HEK293T (cell line): Measurements from ENCODE around the gene TRIM44.

Experiments used
- CTCF ChIA-PET: fragments of 350-600 bp; formaldehyde crosslinking; extraction: SDS; loops from one replicate; lab custom pipeline; 2021; ENCODE audit warnings: antibody characterized with exemption, inconsistent platforms; lab: Yijun Ruan, JAX
- POLR2A ChIA-PET: fragments of 350-600 bp; formaldehyde crosslinking; extraction: SDS; loops from one replicate; lab custom pipeline; 2020; ENCODE audit warnings: antibody characterized with exemption, inconsistent platforms; lab: Yijun Ruan, JAX
- DNase-seq: peaks from one replicate; pipeline ENCODE4 v3.0.0; 2012; ENCODE audit warnings: mixed read lengths; ENCODE audit errors: extremely low spot score
- ARNT ChIP-seq: fragments of 450-650 bp; IDR thresholded peaks from 2 replicates; pipeline ENCODE4 v1.6.1; 2017; ENCODE audit warnings: mild to moderate bottlenecking
- BHLHE40 ChIP-seq: fragments of 450-650 bp; IDR thresholded peaks from 2 replicates; pipeline ENCODE4 v1.6.1; 2016; ENCODE audit warnings: mild to moderate bottlenecking, moderate library complexity, borderline replicate concordance
- CTBP1 ChIP-seq: fragments of 450-650 bp; IDR thresholded peaks from 2 replicates; pipeline ENCODE4 v1.6.1; 2016; ENCODE audit warnings: borderline replicate concordance
- ELF4 ChIP-seq: fragments of 450-650 bp; IDR thresholded peaks from 2 replicates; pipeline ENCODE4 v1.6.1; 2017; ENCODE audit warnings: antibody characterized with exemption
- FOXA1 ChIP-seq: fragments of 450-650 bp; IDR thresholded peaks from 2 replicates; pipeline ENCODE4 v1.6.1; 2016; ENCODE audit warnings: mild to moderate bottlenecking
- FOXK2 ChIP-seq: fragments of 450-650 bp; IDR thresholded peaks from 2 replicates; pipeline ENCODE4 v1.6.1; 2016; ENCODE audit warnings: mild to moderate bottlenecking
- FOXM1 ChIP-seq: fragments of 450-650 bp; IDR thresholded peaks from 2 replicates; pipeline ENCODE4 v1.6.1; 2017; ENCODE audit warnings: mild to moderate bottlenecking, borderline replicate concordance
- HDGF ChIP-seq: fragments of 450-650 bp; IDR thresholded peaks from 2 replicates; pipeline ENCODE4 v1.6.1; 2017; ENCODE audit warnings: antibody characterized with exemption, borderline replicate concordance
- L3MBTL2 ChIP-seq: fragments of 450-650 bp; conservative IDR thresholded peaks from 2 replicates; pipeline ENCODE4 v1.6.1; 2016; ENCODE audit warnings: mild to moderate bottlenecking
- LEF1 ChIP-seq: fragments of 450-650 bp; IDR thresholded peaks from 2 replicates; pipeline ENCODE4 v1.6.1; 2017; ENCODE audit warnings: mild to moderate bottlenecking, borderline replicate concordance
- NFRKB ChIP-seq: fragments of 450-650 bp; IDR thresholded peaks from 2 replicates; pipeline ENCODE4 v1.6.1; 2016; ENCODE audit warnings: mild to moderate bottlenecking, moderate library complexity
- PKNOX1 ChIP-seq: fragments of 450-650 bp; IDR thresholded peaks from 2 replicates; pipeline ENCODE4 v1.6.1; 2016
- SP1 ChIP-seq: fragments of 450-650 bp; IDR thresholded peaks from 2 replicates; pipeline ENCODE4 v1.6.1; 2017
- SUZ12 ChIP-seq: fragments of 450-650 bp; IDR thresholded peaks from 2 replicates; pipeline ENCODE4 v1.6.1; 2016; ENCODE audit warnings: mild to moderate bottlenecking
- TARDBP ChIP-seq: fragments of 450-650 bp; IDR thresholded peaks from 2 replicates; pipeline ENCODE4 v1.6.1; 2016
- ZNF384 ChIP-seq: fragments of 450-650 bp; IDR thresholded peaks from 2 replicates; pipeline ENCODE4 v1.6.1; 2016

The TRIM44 gene

GRCh38 chr11:35804451-35805040, 142.0 kb downstream of the TRIM44 start:
- CTCF ChIA-PET: interaction anchor here (1.7 kb wide), 1 partner anchor 18 kb away, joined by 14 read pairs; no protein-coding TSS in a partner anchor
- DNase-seq: no peak
- POLR2A ChIA-PET: interaction anchor here (1.6 kb wide), 1 partner anchor 17 kb away, joined by 3 read pairs; no protein-coding TSS in a partner anchor
- no peak for TF ChIP-seq ELF4
- TF ChIP-seq FOXA1: no peak
- no peak for TF ChIP-seq HDGF

- ChIA-PET POLR2A (no interaction called here), CTCF (interaction anchor here (0.6 to 1.1 kb wide), 3 partner anchors 12 to 457 kb away, joined by 3 read pairs; no protein-coding TSS in a partner anchor)
- DNase-seq: no peak
- TF ChIP-seq TARDBP (no peak), SUZ12 (no peak), FOXA1 (no peak), SP1 (no peak), BHLHE40 (no peak), HDGF (no peak), LEF1 (no peak), PKNOX1 (no peak), ZNF384 (no peak)
Measured at GRCh38 chr11:35809561-35809960, 147.0 kb downstream of the TRIM44 start.

DNA sequence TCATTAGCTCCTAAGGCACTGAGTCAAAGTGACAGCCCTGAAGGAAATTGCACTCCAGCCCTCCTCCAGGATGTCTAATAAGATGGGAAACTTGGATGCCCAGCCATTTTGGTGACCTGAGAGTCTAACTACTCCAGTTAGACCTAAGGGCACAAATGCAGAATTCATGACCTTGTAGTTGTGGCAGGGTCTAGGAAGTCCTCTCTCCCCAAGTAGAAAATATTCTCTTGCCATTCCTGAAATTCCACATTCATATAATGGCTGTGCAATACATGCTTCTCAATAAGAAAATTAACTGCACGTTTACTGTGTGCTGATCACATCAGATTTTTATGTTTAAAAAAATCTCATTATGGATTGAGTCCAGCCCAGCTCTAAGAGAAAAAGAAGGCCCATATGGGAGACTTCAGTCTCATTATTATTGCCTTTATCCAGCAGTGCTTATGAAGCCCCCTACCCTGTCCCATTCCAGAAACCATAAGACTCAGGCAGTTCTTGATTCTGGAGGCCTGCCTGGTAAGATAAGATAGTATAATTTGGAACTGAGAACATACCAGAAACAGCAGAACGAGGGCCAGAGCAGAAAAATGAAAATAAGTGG, 147.6 kb downstream of the TRIM44 start:
- ChIA-PET POLR2A (no interaction called here), CTCF (interaction anchor here (1.1 kb wide), 1 partner anchor 12 kb away, joined by 3 read pairs; no protein-coding TSS in a partner anchor)
- no peak for DNase-seq
- no peak for TF ChIP-seq ARNT
- no peak for TF ChIP-seq FOXA1
- no peak for TF ChIP-seq SUZ12
- no peak for TF ChIP-seq ZNF384
- no peak for TF ChIP-seq CTBP1
- TF ChIP-seq TARDBP: no peak
- no peak for TF ChIP-seq LEF1
- TF ChIP-seq FOXM1: no peak
- no peak for TF ChIP-seq FOXK2

DNA sequence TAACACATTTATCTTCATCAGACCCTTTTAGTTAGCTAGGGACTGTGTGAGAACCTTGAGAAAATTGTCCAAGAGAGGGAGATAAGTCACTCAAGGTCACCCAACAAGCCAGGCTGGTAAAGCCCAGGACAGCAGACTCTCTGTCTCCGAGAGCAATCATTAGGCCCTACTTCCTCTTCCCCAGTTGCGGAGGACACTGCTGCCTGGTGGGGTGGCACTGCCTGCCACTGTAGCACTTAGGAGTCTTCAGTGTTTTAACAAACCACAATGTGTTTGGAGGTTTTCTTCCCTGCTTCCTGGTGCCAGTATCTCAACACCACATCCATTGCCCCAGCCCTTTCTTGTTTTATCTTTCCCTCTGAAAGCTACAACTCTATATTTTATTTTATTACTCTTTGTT, 149.2 kb downstream of the TRIM44 start:
- CTCF ChIA-PET: interaction anchor here (3.0 kb wide), 1 partner anchor 10 kb away, joined by 17 read pairs; no protein-coding TSS in a partner anchor
- POLR2A ChIA-PET: no interaction called here
- no peak for DNase-seq
- TF ChIP-seq SUZ12: no peak
- no peak for TF ChIP-seq FOXM1
- TF ChIP-seq FOXK2: no peak
- TF ChIP-seq TARDBP: no peak
- no peak for TF ChIP-seq NFRKB
- no peak for TF ChIP-seq ELF4
- TF ChIP-seq ARNT: no peak
- no peak for TF ChIP-seq FOXA1
- TF ChIP-seq PKNOX1: no peak
- no peak for TF ChIP-seq SP1
- no peak for TF ChIP-seq L3MBTL2
- no peak for TF ChIP-seq LEF1
- no peak for TF ChIP-seq BHLHE40
- TF ChIP-seq CTBP1: no peak
- TF ChIP-seq ZNF384: no peak
- TF ChIP-seq HDGF: no peak

DNA sequence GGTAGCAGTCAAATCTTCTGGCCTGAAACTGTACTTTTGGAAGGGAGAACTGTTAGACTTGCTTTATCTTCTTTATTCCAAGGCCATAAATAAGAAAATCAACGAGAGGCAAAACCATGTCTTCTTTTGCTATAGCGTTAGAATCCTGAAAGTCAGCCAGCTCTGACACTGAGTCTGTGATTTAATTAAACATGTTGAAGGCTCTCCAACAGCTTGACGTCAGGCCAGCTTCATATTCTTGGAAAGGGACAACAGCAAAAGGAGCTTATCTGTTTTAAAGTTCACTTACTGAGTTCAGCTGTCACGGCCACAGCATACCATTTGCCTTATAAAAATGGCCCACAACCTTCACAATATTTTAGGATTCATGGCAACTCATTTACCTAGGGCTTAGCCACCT, 150.3 kb downstream of the TRIM44 start:
- POLR2A ChIA-PET: no interaction called here
- CTCF ChIA-PET: interaction anchor here (3.0 kb wide), 1 partner anchor 9 kb away, joined by 17 read pairs; no protein-coding TSS in a partner anchor
- TF ChIP-seq FOXM1 (no peak), SP1 (no peak), BHLHE40 (no peak), TARDBP (no peak), ELF4 (no peak), PKNOX1 (no peak), FOXK2 (no peak), FOXA1 (no peak), LEF1 (no peak), L3MBTL2 (no peak), HDGF (no peak), ARNT (no peak), NFRKB (no peak), SUZ12 (no peak)
- no peak for DNase-seq

DNA sequence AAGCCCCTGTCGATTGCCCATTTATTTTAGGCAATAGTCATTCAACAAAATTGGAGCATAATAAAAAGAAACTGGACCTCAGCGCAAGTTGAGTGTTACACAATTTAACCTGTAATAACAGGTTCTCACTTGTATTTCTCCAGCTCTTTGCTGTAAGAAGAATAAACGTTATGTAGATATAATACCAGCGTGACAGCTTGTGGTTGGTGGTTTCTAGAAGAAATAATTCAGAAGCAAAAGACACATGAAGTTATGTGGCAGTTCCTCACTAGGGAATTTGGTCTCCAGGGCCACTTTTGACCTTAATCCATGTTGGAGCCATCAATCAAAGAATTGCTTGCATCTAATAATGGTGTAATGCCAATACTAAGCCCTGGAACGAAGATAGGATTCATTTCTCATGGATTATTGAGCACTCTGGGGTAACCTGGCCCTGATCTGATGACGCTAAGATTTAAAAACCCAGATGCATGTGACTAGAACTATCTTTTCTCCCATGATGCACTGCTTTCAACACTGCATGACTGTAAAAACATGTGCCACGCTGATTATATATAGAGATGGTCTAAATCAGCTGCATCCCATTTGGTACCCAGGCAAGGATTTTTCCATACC, 151.6 kb downstream of the TRIM44 start:
- no peak for DNase-seq
- CTCF ChIA-PET: no interaction called here
- TF ChIP-seq L3MBTL2: no peak
- no peak for TF ChIP-seq ZNF384
- POLR2A ChIA-PET: no interaction called here
